Measurements from ENCODE around the gene IMMP2L.

DNA sequence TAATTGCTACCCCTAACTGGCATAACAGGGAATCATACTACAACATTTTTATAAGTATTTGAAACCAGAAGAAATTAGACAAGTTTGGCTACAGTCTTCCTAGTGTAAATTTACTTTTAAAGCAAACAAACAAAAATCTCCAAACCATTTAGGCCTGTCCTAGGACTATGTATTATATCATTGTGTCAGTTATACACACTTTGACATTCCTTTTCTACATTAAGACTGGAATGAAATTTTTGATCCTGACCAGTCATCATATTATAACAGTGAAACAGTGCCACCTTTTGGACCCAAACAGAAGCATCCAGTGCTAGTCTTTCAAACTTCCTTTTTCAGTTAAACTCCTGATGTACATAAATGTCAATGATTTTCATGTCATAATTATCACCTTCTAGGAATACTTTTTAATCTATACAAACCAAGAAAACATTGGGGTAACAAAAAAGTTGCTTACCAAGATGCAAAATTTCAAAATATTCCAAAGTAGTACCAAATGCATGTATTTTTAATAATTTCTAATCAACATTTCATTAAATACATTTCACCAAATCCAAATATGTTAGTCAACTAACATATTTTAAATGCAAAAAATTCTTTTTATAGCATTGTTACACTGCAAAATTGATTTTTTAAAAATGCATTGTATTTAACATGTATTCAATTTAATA is 75.7 kb downstream of the IMMP2L start:
- TF ChIP-seq ZNF737 (CRISPR knock-in tag; IDR thresholded peaks at IDR 0.05; ENCODE audit: borderline replicate concordance) (no peak), ZNF121 (CRISPR knock-in tag; IDR thresholded peaks at IDR 0.05) (no peak), CTCF (CRISPR knock-in tag; IDR thresholded peaks at IDR 0.05) (peak; percentile 73), CBFB (CRISPR knock-in tag; IDR thresholded peaks at IDR 0.05) (no peak), KAT7 (CRISPR knock-in tag; IDR thresholded peaks at IDR 0.05; ENCODE audit: borderline replicate concordance) (no peak), FOXA1 (IDR thresholded peaks at IDR 0.05) (no peak), FOXA1 (CRISPR knock-in tag; IDR thresholded peaks at IDR 0.05) (no peak), CREB3 (CRISPR knock-in tag; IDR thresholded peaks at IDR 0.05) (no peak), ZNF331 (CRISPR knock-in tag; IDR thresholded peaks at IDR 0.05) (no peak), JUNB (CRISPR knock-in tag; IDR thresholded peaks at IDR 0.05; ENCODE audit: borderline replicate concordance) (no peak), ZBTB7A (CRISPR knock-in tag; IDR thresholded peaks at IDR 0.05) (no peak), ZNF530 (CRISPR knock-in tag; IDR thresholded peaks at IDR 0.05; ENCODE audit: low read depth) (no peak), ZNF773 (CRISPR knock-in tag; IDR thresholded peaks at IDR 0.05; ENCODE audit: borderline replicate concordance) (no peak)
- TF ChIP-seq, protein P1, sequence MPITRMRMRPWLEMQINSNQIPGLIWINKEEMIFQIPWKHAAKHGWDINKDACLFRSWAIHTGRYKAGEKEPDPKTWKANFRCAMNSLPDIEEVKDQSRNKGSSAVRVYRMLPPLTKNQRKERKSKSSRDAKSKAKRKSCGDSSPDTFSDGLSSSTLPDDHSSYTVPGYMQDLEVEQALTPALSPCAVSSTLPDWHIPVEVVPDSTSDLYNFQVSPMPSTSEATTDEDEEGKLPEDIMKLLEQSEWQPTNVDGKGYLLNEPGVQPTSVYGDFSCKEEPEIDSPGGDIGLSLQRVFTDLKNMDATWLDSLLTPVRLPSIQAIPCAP (CRISPR knock-in tag; IDR thresholded peaks at IDR 0.05; ENCODE audit: low read depth): no peak
- TF ChIP-seq, protein P2, sequence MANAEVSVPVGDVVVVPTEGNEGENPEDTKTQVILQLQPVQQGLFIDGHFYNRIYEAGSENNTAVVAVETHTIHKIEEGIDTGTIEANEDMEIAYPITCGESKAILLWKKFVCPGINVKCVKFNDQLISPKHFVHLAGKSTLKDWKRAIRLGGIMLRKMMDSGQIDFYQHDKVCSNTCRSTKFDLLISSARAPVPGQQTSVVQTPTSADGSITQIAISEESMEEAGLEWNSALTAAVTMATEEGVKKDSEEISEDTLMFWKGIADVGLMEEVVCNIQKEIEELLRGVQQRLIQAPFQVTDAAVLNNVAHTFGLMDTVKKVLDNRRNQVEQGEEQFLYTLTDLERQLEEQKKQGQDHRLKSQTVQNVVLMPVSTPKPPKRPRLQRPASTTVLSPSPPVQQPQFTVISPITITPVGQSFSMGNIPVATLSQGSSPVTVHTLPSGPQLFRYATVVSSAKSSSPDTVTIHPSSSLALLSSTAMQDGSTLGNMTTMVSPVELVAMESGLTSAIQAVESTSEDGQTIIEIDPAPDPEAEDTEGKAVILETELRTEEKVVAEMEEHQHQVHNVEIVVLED (CRISPR knock-in tag; IDR thresholded peaks at IDR 0.05; ENCODE audit: borderline replicate concordance): no peak

Data from HepG2 (cell line).